ENCODE results near the gene GPHA2.

The GPHA2 gene

GRCh38 chr11:64931290-64931689 is 4.4 kb downstream of the GPHA2 start:
- TF ChIP-seq CTCF (conservative IDR thresholded peaks at IDR 0.05; ENCODE audit: control insufficient read depth, insufficient read depth, low read depth, low read length), result no peak
- DNase-seq (ENCODE audit: low read depth), result no peak
- H3K4me3 ChIP-seq (ENCODE audit: control insufficient read depth, low read depth, low read length), result no peak overlapping the region

- TF ChIP-seq CTCF (conservative IDR thresholded peaks at IDR 0.05; ENCODE audit: control insufficient read depth, insufficient read depth, low read depth, low read length), result no peak
- H3K4me3 ChIP-seq (ENCODE audit: control insufficient read depth, low read depth, low read length), result no peak overlapping the region
- no peak for DNase-seq (ENCODE audit: low read depth)
These were observed 5.4 kb downstream of the GPHA2 start for GRCh38 chr11:64930340-64930739.

GRCh38 chr11:64929625-64930024 is 6.1 kb downstream of the GPHA2 start:
- no peak for TF ChIP-seq CTCF (conservative IDR thresholded peaks at IDR 0.05; ENCODE audit: control insufficient read depth, insufficient read depth, low read depth, low read length)
- no peak overlapping the region for H3K4me3 ChIP-seq (ENCODE audit: control insufficient read depth, low read depth, low read length)
- no peak for DNase-seq (ENCODE audit: low read depth)

- H3K4me3 ChIP-seq (ENCODE audit: control insufficient read depth, low read depth, low read length), result no peak overlapping the region
- no peak for TF ChIP-seq CTCF (conservative IDR thresholded peaks at IDR 0.05; ENCODE audit: control insufficient read depth, insufficient read depth, low read depth, low read length)
- no peak for DNase-seq (ENCODE audit: low read depth)
These were observed 6.7 kb downstream of the GPHA2 start for GRCh38 chr11:64928957-64929356.

- H3K4me3 ChIP-seq (ENCODE audit: control insufficient read depth, low read depth, low read length), result no peak overlapping the region
- DNase-seq (ENCODE audit: low read depth), result no peak
- TF ChIP-seq CTCF (conservative IDR thresholded peaks at IDR 0.05; ENCODE audit: control insufficient read depth, insufficient read depth, low read depth, low read length), result no peak
These were observed 9.0 kb downstream of the GPHA2 start for GRCh38 chr11:64926689-64927088.

- DNase-seq (ENCODE audit: low read depth), result no peak
- TF ChIP-seq CTCF (conservative IDR thresholded peaks at IDR 0.05; ENCODE audit: control insufficient read depth, insufficient read depth, low read depth, low read length), result no peak
- peak overlapping the region; percentile 74 for H3K4me3 ChIP-seq (ENCODE audit: control insufficient read depth, low read depth, low read length)
These were observed 9.9 kb downstream of the GPHA2 start for GRCh38 chr11:64925536-64926436.
